GM23248 (cell line): ENCODE measurements around the gene JAK2.

ENCODE experiments used
- EZH2 ChIP-seq: fragments of 200-600 bp; sonication (generic); IDR thresholded peaks from 2 replicates; pipeline ENCODE4 v1.6.1; 2018; ENCODE audit warnings: antibody characterized with exemption, mild to moderate bottlenecking; ENCODE audit not compliant: insufficient read depth, poor library complexity, severe bottlenecking
- EZH2phosphoT487 ChIP-seq: fragments of 200-600 bp; sonication (generic); IDR thresholded peaks from 2 replicates; pipeline ENCODE4 v1.6.1; 2018; ENCODE audit warnings: antibody characterized with exemption, moderate library complexity, mild to moderate bottlenecking, low read depth; ENCODE audit not compliant: insufficient read depth

DNA sequence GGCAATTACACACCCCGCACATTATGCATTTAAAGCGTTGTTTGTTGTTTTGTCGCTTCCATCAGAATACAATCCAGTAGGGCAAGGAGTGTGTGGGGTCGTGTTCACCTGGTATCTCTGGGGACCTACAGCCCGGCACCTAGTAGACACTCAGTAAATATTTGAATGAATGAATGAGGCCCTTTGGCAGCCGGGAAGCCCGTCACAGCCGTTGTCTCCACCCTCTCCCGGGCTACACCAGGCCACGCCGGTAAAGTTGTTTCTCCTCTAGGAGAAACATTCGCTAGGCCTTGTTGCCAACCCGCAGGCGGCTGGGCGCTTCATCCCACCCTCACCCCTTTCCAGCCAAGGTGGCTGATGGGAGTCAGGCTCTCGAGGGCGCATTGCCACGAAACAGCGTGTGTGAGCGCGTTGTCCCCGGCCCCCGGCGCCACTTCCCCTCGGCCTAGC, 876 bp upstream of the JAK2 start:
- TF ChIP-seq EZH2 (no peak), EZH2phosphoT487 (no peak)
